AG04449 (cell line): ENCODE measurements around the gene RECQL5.

Experiments used
- CTCF ChIA-PET: fragments of 350-600 bp; formaldehyde crosslinking; extraction: SDS; loops from one replicate; lab custom pipeline; 2021; ENCODE audit warnings: antibody characterized with exemption; lab: Yijun Ruan, JAX
- POLR2A ChIA-PET: fragments of 400-600, 350-600 bp; formaldehyde crosslinking; extraction: SDS; loops from one replicate; lab custom pipeline; 2020; ENCODE audit warnings: antibody characterized with exemption, inconsistent platforms; lab: Yijun Ruan, JAX
- DNase-seq: peaks from one replicate; pipeline ENCODE4 v3.0.0-alpha.2; 2010; ENCODE audit warnings: low read depth, low spot score
- H3K4me3 ChIP-seq: 2 replicates; pipeline ENCODE4 v1.5.1; 2011; ENCODE audit warnings: low read depth, mild to moderate bottlenecking, control low read depth, low read length
- TF ChIP-seq, protein P1 (sequence below): IDR thresholded peaks from one replicate; pipeline ENCODE4 v1.5.1; 2011; ENCODE audit warnings: mild to moderate bottlenecking, moderate library complexity, low read length, control low read depth, inconsistent platforms; ENCODE audit not compliant: insufficient read depth; ENCODE audit errors: missing control alignments

Gene RECQL5

DNA sequence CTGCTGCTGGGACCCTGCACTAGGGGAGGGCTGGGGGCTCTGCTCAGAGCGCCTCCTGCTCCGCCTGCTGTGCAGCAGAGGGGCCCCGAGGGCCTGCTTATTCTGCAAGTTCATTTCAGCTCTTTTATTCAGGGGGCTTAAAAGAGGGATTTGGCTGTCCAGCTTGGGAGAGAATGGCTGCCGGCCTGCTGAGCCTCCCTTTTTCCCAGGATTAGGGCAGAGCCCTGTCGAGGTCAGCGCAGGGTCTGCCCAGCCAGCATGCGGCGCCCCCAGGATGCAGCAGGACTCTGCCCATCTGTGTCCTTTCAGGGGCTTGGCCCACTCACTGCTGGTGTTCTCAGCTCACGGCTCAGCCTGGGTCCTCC, 32.6 kb downstream of the RECQL5 start:
- DNase-seq = no peak
- no peak overlapping the region for H3K4me3 ChIP-seq
- TF ChIP-seq, protein P1, sequence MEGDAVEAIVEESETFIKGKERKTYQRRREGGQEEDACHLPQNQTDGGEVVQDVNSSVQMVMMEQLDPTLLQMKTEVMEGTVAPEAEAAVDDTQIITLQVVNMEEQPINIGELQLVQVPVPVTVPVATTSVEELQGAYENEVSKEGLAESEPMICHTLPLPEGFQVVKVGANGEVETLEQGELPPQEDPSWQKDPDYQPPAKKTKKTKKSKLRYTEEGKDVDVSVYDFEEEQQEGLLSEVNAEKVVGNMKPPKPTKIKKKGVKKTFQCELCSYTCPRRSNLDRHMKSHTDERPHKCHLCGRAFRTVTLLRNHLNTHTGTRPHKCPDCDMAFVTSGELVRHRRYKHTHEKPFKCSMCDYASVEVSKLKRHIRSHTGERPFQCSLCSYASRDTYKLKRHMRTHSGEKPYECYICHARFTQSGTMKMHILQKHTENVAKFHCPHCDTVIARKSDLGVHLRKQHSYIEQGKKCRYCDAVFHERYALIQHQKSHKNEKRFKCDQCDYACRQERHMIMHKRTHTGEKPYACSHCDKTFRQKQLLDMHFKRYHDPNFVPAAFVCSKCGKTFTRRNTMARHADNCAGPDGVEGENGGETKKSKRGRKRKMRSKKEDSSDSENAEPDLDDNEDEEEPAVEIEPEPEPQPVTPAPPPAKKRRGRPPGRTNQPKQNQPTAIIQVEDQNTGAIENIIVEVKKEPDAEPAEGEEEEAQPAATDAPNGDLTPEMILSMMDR = no peak
- POLR2A ChIA-PET = interaction anchor here (1.5 kb wide), 1 partner anchor 119 kb away, joined by 6 read pairs; no protein-coding TSS in a partner anchor
- CTCF ChIA-PET = interaction anchor here (1.0 to 28.7 kb wide), 42 partner anchors 17 to 374 kb away, joined by 3 to 1427 read pairs (median 8); partner anchors contain the start of genes GALK1, ITGB4, RECQL5 and SAP30BP

GRCh38 chr17:75633486-75634375, 33.2 kb downstream of the RECQL5 start:
- CTCF ChIA-PET = interaction anchor here (0.6 to 28.7 kb wide), 66 partner anchors 16 to 672 kb away, joined by 3 to 1427 read pairs (median 6); partner anchors contain the start of genes GALK1, ITGB4, RECQL5 and SAP30BP
- peak; percentile 55 for DNase-seq
- POLR2A ChIA-PET = interaction anchor here (0.6 to 1.5 kb wide), 6 partner anchors 9 to 146 kb away, joined by 3 to 7 read pairs (median 5); no protein-coding TSS in a partner anchor
- H3K4me3 ChIP-seq = no peak overlapping the region
- TF ChIP-seq, protein P1 = peak; percentile 81

DNA sequence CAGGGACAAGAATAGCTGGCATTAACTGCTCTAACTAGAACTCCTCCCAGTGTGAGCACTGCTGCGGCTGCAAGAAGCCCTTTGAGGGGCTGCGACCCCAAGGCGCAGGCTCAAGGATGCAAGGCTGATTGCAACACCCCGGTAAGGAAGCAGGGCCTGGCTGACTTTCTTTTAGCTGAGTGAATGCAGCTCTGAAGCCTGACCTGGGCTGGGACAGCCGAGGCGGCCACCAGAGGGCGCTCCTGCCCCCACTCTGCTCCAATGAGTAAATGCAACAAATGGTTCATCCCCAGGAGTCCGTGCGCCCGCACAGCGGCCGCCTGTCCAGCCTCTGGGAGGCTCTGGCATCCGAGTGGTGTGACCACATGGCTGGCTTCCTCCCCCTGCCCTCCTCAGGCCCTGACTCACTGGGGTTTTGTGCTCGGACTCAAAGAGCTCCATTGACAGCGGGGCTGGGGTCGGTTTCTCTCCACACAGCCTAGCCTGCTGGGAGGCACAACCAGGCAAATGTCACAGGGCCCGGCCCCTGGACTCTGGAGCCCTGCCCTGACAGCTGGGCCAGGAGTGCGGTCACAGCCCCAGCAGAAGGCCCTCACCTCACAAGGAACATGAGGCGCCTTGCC, 34.0 kb downstream of the RECQL5 start, which contains the start of gene SMIM5:
Gene SMIM5 (plus strand): TSS at position 572 of the 623 bp plus-strand sequence. CDS start 6,768 bp downstream, outside the sequence.
- TF ChIP-seq, protein P1 = peak; percentile 91
- H3K4me3 ChIP-seq = no peak within 1 kb of the TSS

DNA sequence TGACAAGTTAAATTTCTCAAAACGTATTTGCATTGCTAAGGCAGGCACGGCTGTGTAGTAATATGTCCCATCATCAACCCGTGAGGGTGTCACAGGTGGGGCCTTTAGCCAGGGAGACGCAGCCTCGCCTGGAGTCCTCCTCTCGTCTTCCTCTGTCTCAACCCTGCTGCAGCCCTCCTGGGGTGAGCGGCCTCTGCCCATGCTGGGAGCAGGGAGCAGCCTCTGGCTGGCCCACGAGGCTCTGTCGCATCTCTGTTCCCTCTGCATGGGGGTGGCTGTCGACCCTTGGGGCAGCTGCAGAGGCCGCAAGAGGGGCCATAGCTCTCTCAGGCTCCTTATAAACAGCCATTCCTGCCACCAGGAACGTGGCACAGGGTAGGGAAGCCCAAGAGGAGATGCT, 34.5 kb downstream of the RECQL5 start:
- TF ChIP-seq, protein P1 = no peak
- CTCF ChIA-PET = interaction anchor here (0.6 to 28.7 kb wide), 51 partner anchors 15 to 266 kb away, joined by 3 to 1427 read pairs (median 8); partner anchors contain the start of genes GALK1, ITGB4, RECQL5 and SAP30BP
- POLR2A ChIA-PET = interaction anchor here (0.6 to 1.5 kb wide), 6 partner anchors 8 to 205 kb away, joined by 3 to 7 read pairs (median 4); no protein-coding TSS in a partner anchor
- H3K4me3 ChIP-seq = no peak overlapping the region
- DNase-seq = no peak

More for the DNA sequence above, 34.0 kb downstream of the RECQL5 start, which contains the start of gene SMIM5:
- CTCF ChIA-PET = interaction anchor here (0.6 to 28.7 kb wide), 72 partner anchors 15 to 671 kb away, joined by 3 to 1427 read pairs (median 6); partner anchors contain the start of genes GALK1, ITGB4, RECQL5 and SAP30BP
- POLR2A ChIA-PET = interaction anchor here (0.6 to 1.5 kb wide), 7 partner anchors 8 to 206 kb away, joined by 3 to 7 read pairs (median 4); no protein-coding TSS in a partner anchor
- DNase-seq = peak; percentile 36

DNA sequence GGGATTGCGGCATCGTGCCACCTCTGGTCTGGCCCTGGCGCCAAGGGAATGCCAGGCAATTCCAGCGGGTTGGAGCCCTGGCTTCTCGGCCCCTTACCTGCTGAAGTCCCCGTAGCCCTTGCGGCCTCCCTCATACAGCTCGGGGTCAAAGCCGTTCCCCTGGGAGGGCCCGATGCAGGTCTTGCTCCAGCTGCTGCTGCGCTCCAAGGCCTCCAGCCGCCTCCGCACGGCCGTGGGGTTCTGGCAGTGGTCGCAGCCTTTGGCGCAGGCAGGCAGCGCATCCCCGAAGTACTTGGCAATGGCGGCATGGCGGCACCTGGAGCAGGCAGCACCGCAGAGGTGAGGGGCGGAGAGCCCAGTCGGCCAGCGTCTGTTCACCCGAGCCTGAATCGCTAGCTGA, 35.6 kb downstream of the RECQL5 start:
- no peak overlapping the region for H3K4me3 ChIP-seq
- POLR2A ChIA-PET = no interaction called here
- TF ChIP-seq, protein P1 = no peak
- CTCF ChIA-PET = interaction anchor here (0.8 to 28.7 kb wide), 5 partner anchors 14 to 124 kb away, joined by 3 to 1427 read pairs (median 357); partner anchors contain the start of gene GALK1
- no peak for DNase-seq
